NOMO-1 (cell line): ENCODE data around the gene ZACN.
A peak's percentile ranks its signal among the peaks of the same experiment; 100 is the strongest.
"Not testable (repeated sequence)": the region's sequence is repeated elsewhere in the genome, so short reads cannot be mapped to it uniquely, and the experiment has no call there.

Experiments
- DNase-seq, 2 experiments: peaks; one replicate each; lab custom pipeline; 2025; ENCODE audit not compliant: unreplicated experiment in 2 of 2; lab: John Stamatoyannopoulos, UW

Gene ZACN

DNA sequence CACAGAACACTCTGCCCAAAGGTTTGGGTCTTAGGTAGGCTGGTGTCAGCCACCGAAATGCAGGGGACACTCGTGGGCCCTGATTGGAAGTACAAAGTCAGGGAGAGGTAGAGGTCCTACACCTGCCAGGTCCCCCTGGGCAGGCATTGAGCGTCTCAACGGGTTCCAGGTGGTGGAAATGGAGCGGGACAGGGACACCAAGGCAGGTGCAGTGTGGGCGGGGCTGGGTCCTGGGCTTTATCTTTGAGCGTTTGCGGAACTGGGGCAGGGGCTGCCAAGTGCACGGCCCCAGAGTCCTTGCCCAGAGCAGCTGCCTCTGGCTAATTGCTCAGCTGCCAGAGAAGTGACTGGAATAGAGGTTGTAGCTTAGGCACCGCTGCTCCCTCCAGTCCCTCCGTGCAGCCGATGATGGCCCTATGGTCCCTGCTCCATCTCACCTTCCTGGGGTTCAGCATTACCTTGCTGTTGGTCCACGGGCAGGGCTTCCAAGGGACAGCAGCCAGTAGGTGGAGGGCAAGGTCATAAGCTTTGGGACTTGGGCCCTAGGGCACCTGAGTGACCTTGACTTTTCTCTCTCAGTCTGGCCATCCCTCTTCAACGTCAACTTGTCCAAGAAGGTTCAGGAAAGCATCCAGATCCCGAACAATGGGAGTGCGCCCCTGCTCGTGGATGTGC lies at the start of gene ZACN:
ZACN (plus strand) TSS at position 323 of the 675 bp plus-strand sequence; CDS start at position 406, 83 bp downstream.
- DNase-seq: no peak

DNA sequence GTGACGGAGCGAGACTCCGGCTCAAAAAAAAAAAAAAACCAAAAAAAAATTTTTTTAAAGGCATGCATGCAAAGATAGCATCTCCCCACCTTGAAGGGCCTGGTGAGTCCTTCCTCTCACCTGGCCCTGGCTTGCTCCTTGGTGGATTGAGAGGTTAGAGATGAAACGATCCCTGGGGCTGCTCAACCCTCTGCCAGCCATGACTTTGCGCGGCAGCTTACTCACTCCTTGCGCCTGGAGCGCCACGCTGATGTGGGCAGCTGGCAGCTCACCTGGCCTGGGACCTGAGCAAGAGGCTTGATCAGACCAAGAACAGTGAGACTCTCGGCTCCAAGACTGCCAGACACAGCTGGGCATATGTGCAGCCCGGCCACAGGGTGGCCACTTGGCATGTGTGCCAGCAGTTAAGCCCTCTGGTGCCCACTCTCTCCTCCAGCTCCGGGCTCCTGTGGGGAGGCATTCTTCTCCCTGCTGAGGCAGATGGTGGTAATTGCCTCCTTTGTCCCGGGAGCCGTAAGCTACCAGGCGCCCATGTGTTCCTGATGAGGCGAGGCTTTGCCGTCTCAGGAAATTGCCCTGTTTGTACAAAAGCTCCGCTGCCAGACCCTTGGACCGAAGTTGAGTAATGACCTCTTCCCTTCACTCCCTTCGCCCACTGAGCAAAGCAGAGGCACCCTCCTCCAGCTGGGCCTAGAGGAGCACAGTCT lies 46.8 kb upstream of the ZACN start:
- no peak for DNase-seq

DNA sequence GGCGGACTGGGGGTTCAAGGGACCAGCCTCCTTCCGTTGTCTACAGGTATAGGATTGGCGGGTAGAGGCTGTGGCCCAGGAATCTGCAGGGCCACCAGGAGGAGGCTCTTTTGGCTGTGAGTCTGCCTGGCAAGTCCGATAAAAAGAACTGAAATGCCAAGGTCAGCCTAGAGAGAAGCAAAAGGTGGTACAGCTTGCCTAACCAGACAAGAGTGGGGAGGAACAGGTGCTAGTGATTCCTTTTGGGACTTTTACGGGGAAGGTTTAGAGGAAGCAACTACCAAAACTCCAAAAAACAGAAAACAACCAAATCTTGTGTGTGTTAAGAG lies 46.2 kb upstream of the ZACN start:
- no peak for DNase-seq

DNA sequence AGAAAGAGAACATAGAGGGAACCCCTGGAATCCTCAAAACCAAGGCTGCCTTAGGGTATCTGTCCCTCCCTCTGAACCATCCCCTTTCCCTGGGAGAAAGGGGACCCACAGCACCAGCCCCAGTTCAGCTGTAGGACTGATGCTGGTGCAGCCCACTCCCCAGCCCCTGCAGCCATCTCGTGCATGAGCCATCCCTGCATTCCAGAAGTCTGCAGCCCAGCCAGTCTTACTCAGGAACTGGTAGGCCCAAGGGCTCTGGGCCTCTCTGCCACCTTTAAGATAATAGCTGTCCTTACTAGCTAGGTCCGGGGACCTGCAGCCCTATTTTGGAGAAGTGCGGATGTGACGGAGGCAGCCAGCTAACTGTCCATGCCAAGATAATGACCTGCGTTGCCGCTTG lies 45.8 kb upstream of the ZACN start:
- no peak for DNase-seq

DNA sequence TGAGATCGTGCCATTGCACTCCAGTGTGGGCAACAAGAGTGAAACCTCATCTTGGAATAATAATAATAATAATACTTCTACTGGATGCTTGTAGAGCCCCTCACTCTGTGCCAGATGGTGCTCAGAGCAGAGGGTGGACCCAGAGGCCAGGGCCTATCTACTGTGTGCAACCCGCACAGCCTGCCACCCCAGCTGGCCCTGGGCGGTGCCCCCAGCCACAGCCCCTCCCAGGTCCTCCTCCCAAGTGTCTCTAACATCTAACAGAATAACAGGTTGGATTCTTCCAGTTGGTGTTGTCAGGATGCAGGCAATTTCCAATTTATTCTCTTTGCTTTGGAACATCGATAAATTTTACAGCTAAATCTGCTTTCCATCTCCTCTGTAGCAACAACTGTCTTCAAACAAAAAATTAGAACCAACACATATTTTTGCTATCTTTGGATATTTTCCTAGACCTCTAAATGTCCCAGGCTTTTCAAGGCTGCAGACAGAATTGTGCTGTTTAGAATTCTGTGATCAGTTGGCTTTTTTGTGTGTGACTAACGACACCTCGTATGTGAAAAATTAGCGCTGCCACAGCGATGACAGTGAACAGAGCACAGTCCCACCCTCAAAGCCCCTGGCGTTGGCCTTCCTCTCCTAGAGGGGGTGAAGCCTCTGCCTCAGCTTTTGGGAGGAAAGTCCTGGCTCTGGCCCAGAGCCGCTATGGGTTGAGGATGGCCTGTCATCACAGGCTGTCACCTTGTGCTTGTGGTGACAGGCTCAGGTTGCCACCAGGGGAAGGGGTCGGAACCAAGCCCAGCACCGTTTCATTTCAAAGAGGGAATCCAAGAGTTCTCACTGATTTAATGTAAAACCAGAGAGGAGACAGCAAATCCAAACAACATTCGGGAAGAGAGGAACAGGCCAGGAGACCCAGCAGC lies 44.3 kb upstream of the ZACN start:
- DNase-seq: no peak

DNA sequence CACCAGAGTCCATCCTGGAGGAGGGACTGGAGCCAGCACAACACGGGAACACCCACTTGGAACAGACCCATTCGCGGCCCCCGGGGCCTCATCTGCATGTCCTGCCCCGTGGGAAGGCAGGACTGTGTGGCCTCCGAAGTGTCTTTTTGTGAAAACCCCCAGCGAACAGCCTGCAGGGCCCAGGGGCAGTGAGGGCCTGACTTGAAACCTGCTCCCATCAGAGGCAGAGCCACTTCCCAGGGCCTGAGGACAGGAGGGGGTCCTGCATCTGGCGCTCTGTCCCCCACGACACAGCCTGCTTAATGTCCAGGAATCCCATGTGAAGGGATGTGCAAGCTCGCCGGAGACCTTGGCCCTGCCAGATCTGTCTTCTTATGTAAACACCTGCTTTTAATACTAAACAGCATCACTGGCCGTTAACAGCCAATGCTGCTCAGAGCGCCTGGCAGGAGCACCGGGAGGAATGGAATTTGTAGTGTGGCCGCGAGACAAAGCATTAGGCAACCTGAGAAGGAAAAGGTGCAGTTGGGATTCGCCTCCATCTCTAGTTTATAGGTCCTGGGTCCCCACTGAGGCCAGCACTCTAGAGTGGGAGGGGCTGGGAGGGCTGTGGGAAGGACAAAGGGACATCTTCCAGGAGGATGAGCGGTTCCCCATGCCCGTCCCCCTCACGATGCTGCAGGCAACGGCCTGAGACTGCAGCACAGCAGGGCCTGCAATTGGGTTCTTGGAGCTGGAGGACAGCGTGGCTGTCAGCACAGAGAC lies 42.3 kb upstream of the ZACN start:
- DNase-seq: no peak

DNA sequence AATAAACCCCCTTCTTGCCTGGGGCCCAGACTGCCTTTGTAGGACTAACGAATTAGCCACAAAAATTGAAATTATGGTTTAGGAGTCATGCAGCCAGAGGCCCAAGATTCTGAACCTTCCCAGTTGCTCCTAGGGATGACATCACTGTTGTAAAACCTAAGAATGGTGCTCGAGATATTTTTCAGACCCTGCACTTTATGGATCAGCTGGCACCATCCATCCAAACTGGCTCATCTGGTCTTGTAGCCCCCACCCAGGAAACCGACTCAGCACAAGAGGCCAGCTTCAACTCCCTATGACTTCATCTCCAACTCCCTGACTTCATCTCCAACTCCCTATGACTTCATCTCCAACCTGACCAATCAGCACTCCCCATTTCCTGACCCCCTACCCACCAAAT lies 40.9 kb upstream of the ZACN start:
- no peak for DNase-seq

DNA sequence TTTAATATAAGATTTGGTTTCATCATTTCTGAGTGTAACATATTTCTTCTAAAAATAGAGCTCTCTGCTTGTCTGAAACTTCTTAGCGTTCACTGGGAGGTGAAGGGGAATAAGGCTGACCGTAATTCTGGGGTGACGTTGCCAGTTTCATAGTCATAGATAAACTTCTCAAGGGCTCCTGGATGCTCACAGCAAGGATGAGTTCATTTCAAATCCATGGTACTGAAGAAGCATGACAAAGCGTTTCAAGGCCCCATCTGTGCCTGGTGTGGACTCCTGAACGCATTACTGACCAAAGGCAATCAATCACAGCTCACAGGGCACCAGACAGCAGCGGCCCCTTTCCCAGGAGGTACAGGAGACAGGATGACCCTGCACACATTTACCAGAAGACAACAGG lies 39.9 kb upstream of the ZACN start:
- DNase-seq: no peak

DNA sequence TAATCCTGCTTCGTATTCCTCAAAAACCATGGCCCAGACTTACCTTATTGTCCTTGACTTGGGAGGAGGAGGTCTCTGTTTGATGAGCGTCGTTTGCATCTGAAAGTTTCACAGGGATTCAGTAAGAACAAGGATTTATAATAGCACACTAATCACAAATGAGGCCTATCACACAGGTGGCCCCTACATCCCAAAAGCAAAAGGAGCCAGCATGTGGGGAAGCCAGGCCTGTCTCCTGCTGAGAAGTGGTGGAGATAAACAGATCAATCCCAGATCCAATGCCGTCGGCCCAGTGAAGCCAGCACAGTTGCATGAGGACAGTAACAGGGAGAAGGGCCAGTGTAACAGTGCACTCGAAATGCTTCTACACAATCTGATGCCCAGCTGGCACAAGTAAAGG lies 38.6 kb upstream of the ZACN start:
- no peak for DNase-seq

DNA sequence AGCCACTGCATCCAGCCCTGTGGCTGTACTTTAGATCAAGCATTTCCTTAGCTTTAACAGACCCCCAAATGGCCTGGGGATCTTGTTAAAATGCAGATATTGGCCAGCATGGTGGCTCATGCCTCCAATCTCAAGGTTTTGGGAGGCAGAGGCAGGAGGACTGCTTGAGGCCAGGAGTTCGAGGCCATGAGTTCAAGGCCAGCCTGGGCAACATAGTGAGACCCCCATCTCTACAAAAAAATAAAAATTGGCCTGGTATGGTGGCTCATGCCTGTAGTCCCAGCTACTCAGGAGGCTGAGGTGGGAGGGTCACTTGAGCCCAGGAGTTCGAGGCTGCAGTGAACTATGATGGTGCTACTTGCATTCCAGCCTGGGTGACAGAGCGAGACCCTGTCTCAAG lies 36.1 kb upstream of the ZACN start:
- DNase-seq: not testable (repeated sequence)

DNA sequence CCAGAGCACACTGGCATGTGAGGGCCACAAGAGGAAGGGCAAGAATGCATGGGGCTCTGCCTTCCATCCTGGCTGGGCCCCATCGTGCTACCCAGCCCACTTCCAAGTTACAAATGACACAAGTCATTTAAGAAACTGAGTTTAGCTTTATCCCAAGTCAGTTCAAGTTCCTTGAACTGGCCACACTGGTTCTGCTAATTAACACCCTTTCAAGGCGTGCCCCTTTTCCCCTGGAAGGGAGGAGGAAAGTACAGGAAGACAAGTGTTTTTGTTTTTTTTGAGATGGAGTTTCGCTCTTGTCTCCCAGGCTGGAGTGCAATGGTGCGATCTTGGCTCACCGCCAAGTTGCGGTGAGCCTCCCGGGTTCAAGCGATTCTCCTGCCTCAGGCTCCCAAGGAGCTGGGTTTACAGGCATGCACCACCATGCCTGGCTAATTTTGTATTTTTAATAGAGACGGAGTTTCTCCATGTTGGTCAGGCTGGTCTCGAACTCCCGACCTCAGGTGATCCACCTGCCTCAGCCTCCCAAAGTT lies 34.4 kb upstream of the ZACN start:
- DNase-seq: not testable (repeated sequence)

DNA sequence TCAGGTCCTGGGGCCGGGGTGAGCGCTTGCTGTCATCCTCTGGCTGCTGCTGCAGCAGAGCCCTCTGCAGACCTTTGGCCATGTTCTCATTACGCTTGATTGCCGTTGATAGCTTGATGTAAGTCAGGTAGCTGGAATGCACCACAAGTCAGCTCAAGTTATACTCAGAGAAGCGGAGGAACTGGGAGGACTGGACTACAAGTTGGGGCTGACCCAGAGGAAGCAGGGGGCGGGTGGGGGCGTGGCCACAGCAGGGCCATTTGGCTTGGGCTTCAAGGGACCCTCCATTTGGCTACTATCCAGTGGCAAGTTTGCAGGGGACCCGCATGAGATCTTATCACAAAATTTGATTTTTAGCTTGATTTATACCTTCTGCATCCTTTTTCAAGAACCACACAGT lies 32.9 kb upstream of the ZACN start:
- no peak for DNase-seq

DNA sequence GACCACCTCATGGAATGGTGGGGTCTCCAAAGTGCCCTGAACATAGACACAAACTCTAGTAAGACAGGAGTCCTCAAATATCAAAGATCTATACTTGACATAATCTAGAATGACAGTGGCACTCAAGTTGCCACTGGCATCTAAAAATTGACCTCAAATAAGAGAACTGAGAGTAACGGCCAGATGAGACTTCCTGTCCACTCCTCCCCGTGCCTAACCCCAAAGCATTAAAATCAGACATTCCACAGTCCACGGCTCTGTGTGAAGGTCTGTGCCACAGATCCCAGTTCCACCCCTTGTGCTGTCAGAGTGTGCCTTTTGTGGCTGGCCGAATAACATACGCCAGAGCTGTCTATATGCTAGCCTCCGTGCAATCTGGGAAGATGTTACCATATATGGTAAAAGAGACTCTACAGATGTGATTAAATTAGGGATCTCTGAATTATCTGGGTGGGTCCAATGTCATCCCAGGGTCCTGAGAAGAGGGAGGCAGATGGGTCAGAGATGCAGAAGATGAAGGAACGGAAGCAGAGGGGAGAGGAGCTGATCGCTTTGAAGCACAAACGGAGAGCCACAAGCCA lies 30.9 kb upstream of the ZACN start:
- DNase-seq: peak; percentile 31 to 34

DNA sequence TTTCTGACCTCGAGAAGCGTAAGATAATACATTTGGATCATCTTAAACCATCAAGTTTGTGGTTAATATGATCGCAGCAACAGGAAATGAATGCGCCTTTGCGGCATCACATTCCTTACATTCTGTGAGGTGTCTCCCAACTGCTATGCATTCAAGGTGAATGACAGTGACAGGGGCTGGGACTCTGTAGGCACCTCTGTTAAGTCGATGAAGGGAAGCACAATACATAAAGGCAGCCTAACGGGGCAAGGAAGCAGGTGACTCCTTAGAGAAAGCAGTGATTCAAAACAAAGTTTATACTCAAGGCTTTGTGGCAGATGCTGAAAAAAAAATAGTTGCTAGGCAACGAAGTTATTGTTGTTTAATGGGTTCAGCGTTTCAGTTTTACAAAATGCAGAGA lies 30.3 kb upstream of the ZACN start:
- DNase-seq: no peak

DNA sequence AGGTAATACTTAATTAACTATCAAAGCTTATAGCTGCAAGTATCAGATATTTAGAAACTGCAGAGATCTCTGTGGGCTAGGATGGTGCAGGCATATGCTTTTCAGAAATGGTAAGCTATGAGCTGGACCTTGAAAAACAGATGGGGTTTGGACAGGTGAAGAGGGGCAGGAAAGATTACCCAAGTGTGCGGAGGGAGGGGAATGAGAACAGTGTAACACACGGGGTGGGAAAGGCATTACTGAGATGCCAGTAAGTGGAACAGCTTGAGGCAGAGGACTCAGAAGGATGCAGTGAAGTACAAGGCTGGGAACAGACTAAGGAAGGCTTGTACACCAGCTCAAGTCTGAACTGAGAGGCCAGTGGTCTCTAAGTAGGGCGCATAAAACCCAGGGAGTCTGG lies 29.7 kb upstream of the ZACN start:
- no peak for DNase-seq

DNA sequence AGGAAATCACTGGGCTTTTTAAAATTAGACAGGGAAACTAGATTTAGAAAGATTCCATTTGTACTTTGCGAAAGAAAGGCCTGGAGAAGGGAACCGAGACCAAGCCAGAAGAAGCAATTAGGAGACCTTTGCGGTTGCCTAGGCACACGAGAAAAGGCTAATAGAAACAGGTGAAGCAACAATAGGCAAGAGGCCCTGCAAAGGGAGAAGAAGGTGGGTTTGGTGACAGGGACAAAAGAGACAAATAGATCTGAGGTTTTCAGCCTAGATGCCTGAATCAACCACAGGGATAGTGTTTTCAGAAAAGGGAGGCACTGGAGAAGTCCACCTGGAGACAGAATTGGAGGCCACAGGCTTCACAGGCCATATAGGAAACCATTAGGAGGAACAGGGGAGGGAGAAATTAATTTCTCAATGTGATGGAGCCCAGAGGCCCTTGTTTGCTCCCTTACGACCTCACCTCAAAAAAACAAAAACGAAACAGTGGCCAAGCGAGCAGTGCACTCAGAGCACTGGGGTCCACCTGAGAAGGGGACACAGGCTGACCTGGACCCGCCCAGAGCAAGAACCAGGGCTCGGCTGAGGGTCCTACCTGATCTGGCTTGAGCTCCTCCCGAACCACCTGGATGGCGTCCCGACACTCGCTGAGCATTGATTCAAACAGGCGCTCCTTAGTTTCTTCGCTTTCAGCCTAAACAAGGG lies 29.0 kb upstream of the ZACN start:
- DNase-seq: peak; percentile 32 to 39

DNA sequence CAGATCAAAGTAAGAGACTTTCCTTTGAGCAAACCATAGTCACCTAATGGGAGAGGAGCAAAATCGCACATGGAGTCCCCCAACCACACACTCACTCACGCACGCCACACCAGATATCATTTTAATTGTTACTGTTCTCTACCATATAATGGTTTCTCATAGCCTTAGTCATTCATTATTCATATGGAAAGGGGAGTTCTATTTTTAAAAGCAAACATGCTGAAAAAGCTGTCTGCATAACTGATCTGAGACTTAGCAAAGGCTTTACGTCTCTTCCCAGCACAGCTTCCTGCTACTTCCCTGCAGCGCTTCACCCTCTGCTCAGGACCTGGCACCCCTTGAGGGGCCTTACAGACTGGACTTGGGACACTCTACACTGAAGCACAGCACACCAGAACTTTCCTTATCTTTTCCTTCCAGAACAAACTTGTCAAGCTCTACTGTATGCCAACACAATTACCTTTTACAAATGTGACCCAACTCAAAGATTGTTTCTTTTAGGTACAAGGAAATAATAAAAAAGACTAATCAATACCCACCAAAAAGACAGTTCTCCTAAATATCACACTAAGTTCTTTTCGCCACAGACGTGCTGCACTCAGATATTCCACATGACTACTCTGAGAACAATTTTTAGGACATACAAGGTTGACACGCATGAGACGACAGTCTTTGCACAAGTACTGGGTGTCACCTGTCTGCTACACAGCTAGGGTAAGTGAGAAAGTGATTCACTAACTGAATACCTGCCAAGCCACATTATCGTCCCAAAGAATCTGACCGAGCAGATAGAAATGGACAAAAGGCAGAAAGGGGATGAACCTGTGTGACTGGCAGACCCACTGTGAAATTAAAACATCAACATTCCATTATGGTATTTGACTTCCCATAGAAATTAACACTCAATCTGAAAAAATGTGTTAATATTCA lies 28.2 kb upstream of the ZACN start:
- no peak for DNase-seq

DNA sequence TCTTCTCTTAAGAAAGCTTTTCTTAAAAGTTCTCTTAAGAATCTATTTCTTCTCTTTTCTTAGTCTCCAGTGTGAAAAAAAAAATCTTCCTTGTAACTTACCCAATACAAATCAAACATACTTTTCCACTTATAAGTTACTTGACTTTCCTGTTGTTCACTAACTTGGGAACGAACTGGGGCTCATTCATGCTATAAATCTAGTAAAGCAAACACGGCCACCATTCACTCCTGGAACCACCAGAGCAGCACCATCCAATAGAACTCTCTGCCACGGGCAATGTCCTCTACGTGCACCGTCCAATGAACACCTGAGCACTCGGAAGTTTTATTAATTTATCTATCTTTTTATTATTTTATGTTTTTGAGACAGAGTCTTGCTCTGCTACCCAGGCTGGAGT lies 27.4 kb upstream of the ZACN start:
- DNase-seq: no peak
